IMR-90 (cell line): ENCODE data around the gene ZNF44. TPM values are rescaled to one million over a fixed set of nuclear protein-coding genes. Genes with fewer than 3 reads are reported as not detected.
A peak's percentile ranks its signal among the peaks of the same experiment; 100 is the strongest.

ENCODE experiments used
- ATAC-seq: fragments of 200-7000 bp; cut with Tn5 transposase; 2 replicates; pipeline ENCODE4 v1.9.1; 2020; ENCODE audit warnings: low read depth, mild to moderate bottlenecking, moderate library complexity
- BruUV-seq: library from RNA; stranded (reverse); fragments of 400-500 nt; replicated peaks from 2 replicates; lab custom pipeline; 2021; lab: Mats Ljungman, UMichigan
- CTCF ChIA-PET: fragments of 300-600 bp; formaldehyde crosslinking; extraction: SDS; loops from one replicate; lab custom pipeline; 2021; ENCODE audit warnings: antibody characterized with exemption; lab: Yijun Ruan, JAX
- POLR2A ChIA-PET: fragments of 300-600 bp; sonication (Branson Sonifier 250); formaldehyde crosslinking; loops from one replicate; lab custom pipeline; 2022; ENCODE audit warnings: antibody characterized with exemption; ENCODE audit not compliant: unreplicated experiment; lab: Charles Lee
- DNase-seq: peaks from one replicate; pipeline ENCODE4 v3.0.0; 2013
- H2AFZ ChIP-seq: replicated peaks from 2 replicates; pipeline ENCODE3; 2013; ENCODE audit warnings: low read length, mild to moderate bottlenecking; ENCODE audit not compliant: poor library complexity
- H2AK5ac ChIP-seq: 2 replicates; pipeline ENCODE4 v1.6.1; 2013; ENCODE audit warnings: low read depth, low read length, inconsistent platforms
- H2AK9ac ChIP-seq: replicated peaks from 2 replicates; pipeline ENCODE3; 2013; ENCODE audit warnings: mild to moderate bottlenecking, low read depth, low read length, moderate library complexity; ENCODE audit not compliant: poor library complexity
- H2BK120ac ChIP-seq: 2 replicates; pipeline ENCODE4 v1.6.1; 2013; ENCODE audit warnings: low read depth, low read length, inconsistent platforms
- H2BK15ac ChIP-seq: 3 replicates; pipeline ENCODE4 v1.6.1; 2013; ENCODE audit warnings: low read depth, low read length, inconsistent platforms
- H2BK20ac ChIP-seq: 2 replicates; pipeline ENCODE4 v1.6.1; 2013; ENCODE audit warnings: low read depth, mild to moderate bottlenecking, inconsistent platforms, low read length, moderate library complexity
- H2BK5ac ChIP-seq: 2 replicates; pipeline ENCODE4 v1.6.1; 2013; ENCODE audit warnings: mild to moderate bottlenecking, low read depth, low read length, inconsistent platforms; ENCODE audit not compliant: poor library complexity, severe bottlenecking
- H3K14ac ChIP-seq: replicated peaks from 2 replicates; pipeline ENCODE4 v1.6.1; 2013; ENCODE audit warnings: low read depth, low read length, inconsistent platforms
- H3K18ac ChIP-seq: 2 replicates; pipeline ENCODE4 v1.6.1; 2013; ENCODE audit warnings: low read depth, low read length, control low read depth
- H3K23ac ChIP-seq: 2 replicates; pipeline ENCODE4 v1.6.1; 2013; ENCODE audit warnings: low read depth, low read length, inconsistent platforms
- H3K27ac ChIP-seq: 2 replicates; pipeline ENCODE4 v1.5.1; 2013; ENCODE audit warnings: mild to moderate bottlenecking, control low read depth, low read length; ENCODE audit not compliant: insufficient read depth
- H3K27me3 ChIP-seq: 2 replicates; pipeline ENCODE4 v1.6.1; 2013; ENCODE audit warnings: low read length; ENCODE audit not compliant: control insufficient read depth, insufficient read depth
- H3K36me3 ChIP-seq: 2 replicates; pipeline ENCODE4 v1.6.1; 2013; ENCODE audit warnings: low read length, mixed read lengths; ENCODE audit not compliant: control insufficient read depth, insufficient read depth
- H3K4ac ChIP-seq: 2 replicates; pipeline ENCODE4 v1.6.1; 2013; ENCODE audit warnings: low read depth, low read length, inconsistent platforms
- H3K4me1 ChIP-seq: 2 replicates; pipeline ENCODE4 v1.6.1; 2013; ENCODE audit warnings: low read length, mixed read lengths; ENCODE audit not compliant: control insufficient read depth, insufficient read depth
- H3K4me2 ChIP-seq: 2 replicates; pipeline ENCODE4 v1.6.1; 2013; ENCODE audit warnings: low read depth, mild to moderate bottlenecking, control low read depth, low read length, moderate library complexity
- H3K4me3 ChIP-seq: 2 replicates; pipeline ENCODE4 v1.5.1; 2013; ENCODE audit warnings: low read depth, mild to moderate bottlenecking, control low read depth, low read length, moderate library complexity; ENCODE audit not compliant: insufficient read depth
- H3K56ac ChIP-seq: 2 replicates; pipeline ENCODE4 v1.6.1; 2013; ENCODE audit warnings: low read length, inconsistent platforms; ENCODE audit not compliant: insufficient read depth; ENCODE audit errors: extremely low read depth
- H3K79me1 ChIP-seq, 2 experiments: 2 replicates each; pipeline ENCODE4 v1.6.1; 2013; ENCODE audit warnings: low read length in 2 of 2, inconsistent platforms in 1 of 2, low read depth in 1 of 2
- H3K9ac ChIP-seq: 2 replicates; pipeline ENCODE4 v1.6.1; 2013; ENCODE audit warnings: low read depth, low read length, control low read depth
- H3K9me1 ChIP-seq: 2 replicates; pipeline ENCODE4 v1.6.1; 2013; ENCODE audit warnings: low read length, inconsistent platforms; ENCODE audit not compliant: insufficient read depth
- H3K9me3 ChIP-seq: 2 replicates; pipeline ENCODE4 v1.6.1; 2013; ENCODE audit warnings: low read length; ENCODE audit not compliant: control insufficient read depth, insufficient read depth
- H4K20me1 ChIP-seq: 2 replicates; pipeline ENCODE4 v1.6.1; 2013; ENCODE audit warnings: low read length, inconsistent platforms; ENCODE audit not compliant: insufficient read depth
- H4K5ac ChIP-seq: 2 replicates; pipeline ENCODE4 v1.6.1; 2013; ENCODE audit warnings: mild to moderate bottlenecking, low read depth, low read length, control low read depth
- H4K8ac ChIP-seq, 2 experiments: 2 replicates each; pipeline ENCODE4 v1.6.1; 2013; ENCODE audit warnings: low read depth in 2 of 2, low read length in 2 of 2, control low read depth in 1 of 2, inconsistent platforms in 1 of 2
- H4K91ac ChIP-seq: 2 replicates; pipeline ENCODE4 v1.6.1; 2013; ENCODE audit warnings: low read depth, low read length, inconsistent platforms; ENCODE audit not compliant: insufficient read depth
- BHLHE40 ChIP-seq: fragments of 150-350 bp; IDR thresholded peaks from 2 replicates; pipeline ENCODE4 v1.6.1; 2016; ENCODE audit warnings: mild to moderate bottlenecking, low read depth, low read length
- CEBPB ChIP-seq: IDR thresholded peaks from 2 replicates; pipeline ENCODE4 v1.6.1; 2012; ENCODE audit warnings: low read depth, low read length, improper control_type of control experiment
- FOS ChIP-seq: fragments of 150-350 bp; IDR thresholded peaks from 2 replicates; pipeline ENCODE4 v1.6.1; 2016; ENCODE audit warnings: low read depth, low read length
- NFE2L2 ChIP-seq: fragments of 150-350 bp; IDR thresholded peaks from 2 replicates; pipeline ENCODE4 v1.6.1; 2016; ENCODE audit warnings: low read depth, mild to moderate bottlenecking, low read length
- RAD21 ChIP-seq: IDR thresholded peaks from 2 replicates; pipeline ENCODE4 v1.6.1; 2012; ENCODE audit warnings: low read length, improper control_type of control experiment
- SMC3 ChIP-seq: fragments of 150-350 bp; IDR thresholded peaks from 2 replicates; pipeline ENCODE4 v1.6.1; 2016; ENCODE audit warnings: low read depth, mild to moderate bottlenecking, antibody characterized with exemption, low read length, moderate library complexity
- WGBS, 2 experiments: methylation state at CpG; one replicate each; pipeline versions ENCODE4 v1.1.5 to v1.1.7; 2013; ENCODE audit warnings: missing lambda C conversion rate in 2 of 2; ENCODE audit not compliant: insufficient read length in 1 of 2; ENCODE audit errors: extremely low coverage in 2 of 2; 5-methylcytosine and 5-hydroxymethylcytosine counted together
- dilution Hi-C: fragments of 300-500 bp; cut with HindIII; formaldehyde crosslinking; loops from one replicate; pipeline ENCODE4 v1.14.3; 2018; ENCODE audit warnings: low sequenced_read_pairs; ENCODE audit not compliant: unreplicated experiment
- in situ Hi-C: fragments of 300-500 bp; cut with MboI; formaldehyde crosslinking; loops from 3 replicates; pipeline ENCODE4 v1.14.3; 2019; ENCODE audit warnings: low sequenced_read_pairs, inconsistent platforms, mixed read lengths
- intact Hi-C: fragments of 100-400 bp; cut with micrococcal nuclease; formaldehyde crosslinking; loops from 2 replicates; pipeline ENCODE4 v1.10.0; 2022
- polyA plus RNA-seq, 3 experiments: library from polyadenylated mRNA; depleted of rRNA; stranded (reverse); fragments of >200 nt; gene quantifications; 2 replicates each; pipeline ENCODE4 v1.2.3, GENCODE V29; 2012; ENCODE audit warnings: low replicate concordance in 1 of 3
- total RNA-seq: library from RNA; depleted of rRNA; stranded (reverse); fragments of >200 nt; gene quantifications from 2 replicates; pipeline ENCODE4 v1.2.3, GENCODE V29; 2012

The ZNF44 gene
- total and polyA plus RNA-seq, 2 of the 4 experiments (the other 2 are of a cell fraction) = 3.5 to 6.6 TPM

DNA sequence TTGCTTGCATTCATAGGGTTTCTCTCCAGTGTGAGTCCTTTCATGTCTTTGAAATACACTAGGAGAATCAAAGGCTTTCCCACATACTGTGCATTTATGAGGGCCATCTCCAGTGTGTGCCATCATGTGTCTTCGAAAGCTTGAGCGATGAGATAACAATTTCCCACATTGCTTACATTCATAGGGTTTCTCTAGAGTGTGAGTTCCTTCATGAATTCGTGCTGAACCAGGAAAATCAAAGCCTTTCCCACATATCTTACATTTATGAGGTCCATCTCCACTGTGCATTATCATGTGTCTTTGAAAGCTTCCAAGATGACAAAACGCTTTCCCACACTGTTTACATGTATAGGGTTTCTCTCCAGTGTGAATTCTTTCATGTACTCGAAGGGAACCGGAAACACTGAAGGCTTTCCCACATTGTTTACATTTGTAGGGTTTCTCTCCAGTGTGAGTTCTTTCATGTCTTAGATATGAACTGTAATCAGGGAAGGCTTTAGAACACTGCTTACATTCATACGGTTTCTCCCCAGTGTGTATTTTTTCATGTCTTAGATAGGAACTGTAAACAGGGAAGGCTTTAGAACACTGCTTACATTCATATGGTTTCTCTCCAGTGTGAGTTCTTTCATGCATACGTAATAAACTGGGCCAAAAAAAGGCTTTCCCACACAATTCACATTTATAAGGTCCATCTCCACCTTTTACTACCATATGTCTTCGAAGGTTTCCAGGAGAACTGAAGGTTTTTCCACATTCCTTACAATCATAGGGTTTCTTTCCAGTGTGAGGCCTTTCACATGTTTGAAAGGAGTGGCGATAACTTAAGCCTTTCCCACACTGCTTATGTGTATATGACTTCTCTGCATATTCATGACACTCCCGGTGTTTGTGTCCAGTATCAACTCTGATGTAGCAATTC, 21.4 kb downstream of the ZNF44 start:
- ChIA-PET POLR2A (no interaction called here), CTCF (no interaction called here)
- no peak overlapping the region for H2BK120ac ChIP-seq

More for the DNA sequence above, 21.4 kb downstream of the ZNF44 start:
- H3K23ac ChIP-seq = no peak overlapping the region
- H2BK20ac ChIP-seq = no peak overlapping the region
- no peak overlapping the region for H2BK5ac ChIP-seq
- peaks cover 0 to 13% of the 10 kb centered on the region in 2 experiments; a peak in 1 of 4 replicates for H3K79me1 ChIP-seq
- in situ Hi-C loops = no loop called here
- H4K8ac ChIP-seq = no peak overlapping the region
- no peak overlapping the region for H3K18ac ChIP-seq
- no peak overlapping the region for H2AFZ ChIP-seq
- H3K27ac ChIP-seq = no peak overlapping the region
- H3K9me1 ChIP-seq = no peaks in the 10 kb centered on the region
- no peak overlapping the region for H4K5ac ChIP-seq
- ATAC-seq (no peak), DNase-seq (no peak)
- BruUV-seq = TSS peak; percentile 35
- H4K91ac ChIP-seq = no peak overlapping the region
- 100% methylated on average over 1 of the region's 11 CpGs; no CpG with 5 or more reads in 1 of the 2 experiments for WGBS, 2 experiments
- no peaks in the 10 kb centered on the region for H3K27me3 ChIP-seq
- dilution Hi-C loops = no loop called here
- no peak for TF ChIP-seq RAD21
- TF ChIP-seq NFE2L2 = no peak
- TF ChIP-seq BHLHE40 = no peak
- TF ChIP-seq FOS = no peak
- TF ChIP-seq SMC3 = no peak
- no peak for TF ChIP-seq CEBPB
- H2BK15ac ChIP-seq = no peak overlapping the region
- intact Hi-C loops = no loop called here
- no peaks in the 10 kb centered on the region for H4K20me1 ChIP-seq
- no peak overlapping the region for H2AK9ac ChIP-seq
- no peaks in the 10 kb centered on the region for H3K4me1 ChIP-seq
- H3K9ac ChIP-seq = no peak overlapping the region
- H3K4me3 ChIP-seq = no peak overlapping the region
- H3K56ac ChIP-seq = no peak overlapping the region
- H2AK5ac ChIP-seq = no peak overlapping the region
- peaks cover 78% of the 10 kb centered on the region for H3K9me3 ChIP-seq
- H3K4ac ChIP-seq = no peak overlapping the region
- H3K4me2 ChIP-seq = no peak overlapping the region
- peaks cover 40% of the 10 kb centered on the region for H3K36me3 ChIP-seq
- no peak overlapping the region for H3K14ac ChIP-seq
